ENCODE results near the gene ZFAND4.
"Not testable (repeated sequence)": the region's sequence is repeated elsewhere in the genome, so short reads cannot be mapped to it uniquely, and the experiment has no call there.

ZFAND4 gene

DNA sequence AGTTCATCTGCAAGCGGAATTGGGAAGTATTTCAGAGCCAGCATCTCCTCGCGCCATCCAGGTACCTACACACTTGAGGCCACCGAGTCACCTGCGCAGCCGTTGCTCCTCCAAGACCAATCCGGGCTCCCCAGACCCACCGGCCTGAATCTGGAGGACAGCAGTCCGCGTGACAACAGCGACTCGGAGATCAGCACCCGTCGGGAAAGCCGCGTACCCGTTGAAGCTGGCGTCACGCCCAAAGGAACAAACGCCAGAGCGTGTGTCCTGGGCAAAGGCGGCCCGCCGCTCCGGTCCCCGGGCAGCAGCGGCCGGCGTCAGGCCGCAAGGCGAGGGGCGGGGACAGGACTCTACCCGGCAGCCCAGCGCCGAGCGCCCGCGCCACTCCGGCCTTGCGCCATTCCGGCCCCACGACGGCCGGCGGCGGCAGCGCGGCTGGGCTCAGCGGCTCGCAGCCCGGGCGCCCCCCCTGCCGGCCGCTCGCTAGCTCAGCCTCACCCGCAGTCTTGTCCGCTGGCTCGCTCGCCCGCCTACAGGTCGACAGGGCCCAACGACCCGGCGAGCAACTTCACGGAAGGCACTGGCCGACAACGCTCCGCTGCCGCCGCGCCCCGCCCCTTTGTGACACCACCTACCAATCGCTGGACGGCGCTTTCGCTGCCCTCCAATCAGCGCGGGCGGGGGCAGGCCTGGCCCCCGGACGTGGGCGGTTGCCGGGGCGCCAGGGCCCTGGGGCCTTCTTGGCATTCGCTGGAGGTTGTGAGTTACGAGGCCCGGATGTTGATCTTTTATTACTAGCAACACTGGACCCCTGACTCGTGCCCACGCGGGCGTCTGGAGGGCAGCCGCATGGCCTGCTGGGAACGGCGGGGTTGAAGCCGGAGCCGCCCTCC lies at the start of gene ZFAND4:
Gene ZFAND4 (minus strand): TSS at position 592 of the 893 bp plus-strand sequence. CDS start 9,047 bp downstream, outside the sequence.
- peak; percentile 90 to 91 for DNase-seq (ENCODE audit: low read depth in 1 of 2, low spot score in 1 of 2)

DNA sequence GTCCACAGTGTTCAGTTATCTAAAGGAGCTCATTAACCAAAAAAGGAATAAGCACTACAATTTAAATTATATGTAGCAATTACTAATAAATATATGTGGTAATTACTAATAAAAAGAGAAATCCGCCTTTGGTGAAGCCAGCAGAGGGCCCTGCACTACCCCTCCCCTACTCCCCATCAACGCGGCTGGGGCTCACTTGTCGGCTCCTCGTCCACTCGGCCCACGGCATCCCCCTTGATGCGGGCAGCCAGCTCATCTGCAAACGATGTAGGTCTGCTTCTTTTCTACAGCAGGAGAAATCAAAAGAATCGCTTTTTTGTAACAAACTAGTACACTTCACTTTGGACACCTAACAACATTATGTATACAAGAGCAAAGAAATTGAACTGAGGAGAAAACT lies 48.9 kb upstream of the ZFAND4 start:
- DNase-seq (ENCODE audit: low read depth in 1 of 2, low spot score in 1 of 2), result not testable (repeated sequence)

DNA sequence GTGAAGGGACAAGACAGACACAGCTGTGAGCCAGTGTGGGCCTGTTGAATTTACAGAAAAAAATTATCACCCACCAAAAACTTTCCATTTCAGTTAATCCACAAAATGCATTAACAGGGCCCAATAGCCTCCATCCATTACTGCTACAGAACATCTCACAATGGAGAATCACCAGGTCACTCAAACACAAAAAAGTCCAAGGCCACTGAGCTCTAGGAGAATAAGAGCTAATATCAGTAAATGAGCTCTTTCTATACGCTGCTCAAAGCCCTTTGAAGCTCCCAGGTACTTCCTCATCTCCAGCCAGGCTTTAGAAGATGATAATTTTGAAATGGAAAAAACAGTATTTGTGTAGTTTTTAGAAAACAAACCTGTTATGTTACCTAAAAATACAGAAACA lies 45.1 kb upstream of the ZFAND4 start:
- not testable (repeated sequence) for DNase-seq (ENCODE audit: low read depth in 1 of 2, low spot score in 1 of 2)

DNA sequence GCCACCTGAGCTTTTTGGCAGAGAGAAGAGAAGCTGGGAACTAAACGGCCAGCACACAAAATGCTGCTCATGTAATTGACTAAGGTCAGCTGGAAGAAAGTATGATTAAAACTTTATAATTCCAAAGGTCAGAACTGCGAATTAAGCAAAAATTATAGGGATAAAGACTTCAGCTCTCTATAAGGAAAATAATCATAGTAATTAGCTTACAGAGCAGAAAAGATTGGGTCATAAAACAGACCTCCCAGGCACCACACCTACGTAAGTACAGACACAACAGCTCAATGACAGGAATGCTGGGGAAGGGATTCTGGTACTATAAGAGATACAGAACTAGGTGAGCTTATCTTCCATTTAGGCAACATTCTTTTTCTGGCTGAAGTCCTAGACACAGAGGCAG lies 44.5 kb upstream of the ZFAND4 start:
- DNase-seq (ENCODE audit: low read depth in 1 of 2, low spot score in 1 of 2), result not testable (repeated sequence)

DNA sequence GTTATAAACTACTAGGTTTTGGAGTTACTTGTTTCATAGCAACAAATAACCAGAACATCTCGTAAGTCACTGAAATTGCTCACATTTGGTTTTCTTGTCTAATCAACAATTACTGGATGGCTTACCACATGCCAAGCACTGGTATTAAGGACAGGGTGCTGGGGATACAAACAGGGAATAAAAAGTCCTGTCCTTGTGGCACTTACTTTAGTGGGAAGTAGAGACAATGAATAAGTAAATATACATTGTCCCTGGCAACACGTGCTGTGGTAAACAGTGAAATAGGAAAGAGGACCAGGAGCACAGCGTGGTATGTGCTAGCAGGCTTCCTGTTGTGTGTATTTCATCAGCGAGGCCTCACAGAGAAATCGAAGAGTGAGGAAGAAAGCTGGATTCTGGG lies 38.7 kb upstream of the ZFAND4 start:
- DNase-seq (ENCODE audit: low read depth in 1 of 2, low spot score in 1 of 2), result not testable (repeated sequence)

DNA sequence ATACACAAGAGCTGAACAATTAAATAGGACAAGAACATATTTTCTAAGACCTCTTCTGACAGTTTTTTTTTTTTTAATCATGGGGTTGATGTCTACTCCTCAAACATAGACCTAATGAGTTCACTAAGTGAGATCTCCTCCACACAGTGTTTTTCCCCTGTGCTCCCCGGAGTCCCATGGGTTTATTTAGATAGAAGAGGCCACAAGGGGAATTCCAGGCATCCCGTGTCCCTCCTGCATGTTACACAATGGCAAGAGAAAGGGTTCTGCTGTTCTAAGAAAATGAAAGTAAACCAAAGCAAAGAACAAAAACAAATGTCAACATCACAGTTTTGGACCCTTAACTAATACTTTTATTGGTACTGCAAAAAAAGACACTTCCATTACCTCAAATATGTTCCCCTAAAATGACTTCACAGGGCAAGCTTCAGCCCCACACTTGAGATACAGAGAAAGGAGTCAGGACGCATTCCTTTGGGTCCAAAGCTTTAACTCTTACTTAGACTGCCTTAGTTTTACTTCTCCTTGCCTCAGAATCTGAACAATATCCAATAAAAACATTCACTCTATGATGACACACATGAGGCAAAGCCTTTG lies 37.7 kb upstream of the ZFAND4 start:
- DNase-seq (ENCODE audit: low read depth in 1 of 2, low spot score in 1 of 2), result not testable (repeated sequence)

DNA sequence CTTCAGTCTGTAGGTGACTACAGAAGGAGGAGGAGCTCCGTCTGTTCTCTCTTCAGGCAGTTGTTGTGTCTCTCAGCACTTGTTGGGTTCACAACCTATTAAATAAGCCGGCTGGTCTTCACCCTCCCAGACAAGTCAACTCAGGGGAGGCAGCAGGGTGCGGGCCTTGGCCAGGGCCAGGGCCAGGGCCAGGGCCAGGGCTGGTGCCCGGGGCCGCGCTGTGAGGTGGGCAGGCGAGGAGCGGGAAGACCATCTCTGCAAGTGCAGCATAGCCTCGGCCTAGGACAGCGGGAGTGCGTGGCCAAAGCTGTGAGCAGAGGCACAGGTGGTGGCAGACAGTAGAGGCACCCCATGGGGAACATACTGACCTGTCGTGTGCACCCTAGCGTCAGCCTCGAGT lies 5.9 kb upstream of the ZFAND4 start:
- DNase-seq (ENCODE audit: low read depth in 1 of 2, low spot score in 1 of 2), result not testable (repeated sequence)

DNA sequence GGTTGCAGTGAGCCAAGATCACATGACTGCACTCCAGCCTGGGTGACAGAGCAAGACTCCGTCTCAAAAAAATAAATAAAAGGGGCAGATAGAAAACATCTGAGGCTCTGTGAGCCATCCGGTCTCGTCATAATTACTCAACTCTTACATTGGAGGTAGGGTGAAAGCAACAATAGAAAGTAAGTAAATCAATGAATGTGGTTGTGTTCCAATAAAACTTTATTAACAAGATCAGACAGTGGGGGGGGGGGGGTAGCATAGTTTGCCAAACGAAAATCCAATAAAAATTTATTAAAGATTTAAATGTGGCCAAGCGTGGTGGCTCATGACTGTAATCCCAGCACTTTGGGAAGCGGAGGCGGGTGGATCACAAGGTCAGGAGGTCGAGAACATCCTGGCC lies 2.8 kb upstream of the ZFAND4 start:
- no peak for DNase-seq (ENCODE audit: low read depth in 1 of 2, low spot score in 1 of 2)

DNA sequence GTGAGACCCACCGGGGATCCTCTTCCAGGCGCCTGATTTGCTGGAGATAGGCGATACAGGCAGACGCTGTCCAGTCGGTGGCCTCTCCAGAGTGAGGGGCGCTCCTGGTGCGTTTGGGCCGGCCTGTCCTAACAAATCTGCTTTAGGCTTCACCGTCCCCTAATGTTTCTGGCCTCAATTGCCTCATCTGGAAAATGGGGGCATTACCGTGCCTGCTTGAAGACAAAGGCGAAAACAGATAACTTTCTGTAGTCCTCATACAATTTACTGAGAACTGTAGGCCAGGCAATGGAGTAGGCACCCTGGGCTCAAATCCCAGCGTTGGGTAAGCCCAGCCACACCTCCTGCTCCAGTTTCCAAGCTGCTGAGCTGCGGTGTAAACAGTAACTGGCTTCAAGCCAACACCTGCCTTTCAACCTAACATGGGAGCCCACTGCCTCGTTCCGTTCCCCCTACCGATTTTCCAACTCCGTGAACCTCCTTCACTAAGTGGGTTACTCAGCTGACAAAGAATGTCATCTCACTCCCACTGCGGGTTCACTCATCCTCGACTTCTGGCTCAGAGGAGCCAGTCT lies 589 bp upstream of the ZFAND4 start:
- no peak for DNase-seq (ENCODE audit: low read depth in 1 of 2, low spot score in 1 of 2)

DNA sequence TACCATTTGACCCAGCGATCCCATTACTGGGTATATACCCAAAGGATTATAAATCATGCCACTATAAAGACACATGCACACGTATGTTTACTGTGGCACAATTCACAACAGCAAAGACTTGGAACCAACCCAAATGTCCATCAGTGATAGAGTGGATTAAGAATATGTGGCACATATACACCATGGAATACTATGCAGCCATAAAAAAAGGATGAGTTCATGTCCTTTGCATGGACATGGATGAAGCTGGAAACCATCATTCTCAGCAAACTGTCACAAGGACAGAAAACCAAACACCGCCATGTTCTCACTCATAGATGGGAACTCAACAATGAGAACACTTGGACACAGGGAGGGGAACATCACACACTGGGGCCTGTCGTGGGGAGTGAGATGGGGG lies 1.3 kb downstream of the ZFAND4 start:
- not testable (repeated sequence) for DNase-seq (ENCODE audit: low read depth in 1 of 2, low spot score in 1 of 2)

DNA sequence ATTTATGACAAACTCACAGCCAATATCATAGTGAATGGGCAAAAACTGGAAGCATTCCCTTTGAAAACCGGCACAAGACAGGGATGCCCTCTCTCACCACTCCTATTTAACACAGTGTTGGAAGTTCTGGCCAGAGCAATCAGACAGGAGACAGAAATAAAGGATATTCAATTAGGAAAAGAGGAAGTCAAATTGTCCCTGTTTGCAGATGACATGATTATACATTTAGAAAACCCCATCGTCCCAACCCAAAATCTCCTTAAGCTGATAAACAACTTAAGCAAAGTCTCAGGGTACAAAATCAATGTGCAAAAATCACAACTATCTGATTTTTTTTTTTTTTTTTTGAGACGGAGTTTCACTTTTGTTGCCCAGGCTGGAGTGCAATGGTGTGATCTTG lies 2.7 kb downstream of the ZFAND4 start:
- DNase-seq (ENCODE audit: low read depth in 1 of 2, low spot score in 1 of 2), result not testable (repeated sequence)

DNA sequence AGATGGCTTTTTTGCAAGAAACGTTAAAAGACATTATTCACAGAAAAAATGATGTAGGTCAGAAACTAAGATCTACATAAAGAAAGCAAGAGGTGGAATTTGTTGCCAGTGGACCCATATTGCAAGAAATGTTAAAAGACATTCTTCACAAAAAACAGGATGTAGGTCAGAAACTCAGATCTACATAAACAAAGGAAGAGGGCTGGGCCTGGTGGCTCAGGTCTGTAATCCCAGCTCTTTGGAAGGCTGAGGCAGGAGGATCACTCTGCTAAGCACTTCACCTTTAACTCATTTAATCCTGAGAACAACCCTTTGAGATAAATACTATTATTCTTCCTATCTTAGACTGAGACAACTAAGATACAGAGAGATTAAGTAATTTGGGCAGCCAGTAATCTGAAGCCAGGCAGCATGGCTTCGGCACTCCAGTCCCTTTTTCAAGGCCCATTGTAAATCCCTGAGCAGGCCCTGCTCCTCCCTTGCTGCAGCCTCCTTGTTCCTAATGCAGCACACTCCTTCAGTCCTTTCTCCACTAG lies 11.6 kb downstream of the ZFAND4 start:
- no peak for DNase-seq (ENCODE audit: low read depth in 1 of 2, low spot score in 1 of 2)

DNA sequence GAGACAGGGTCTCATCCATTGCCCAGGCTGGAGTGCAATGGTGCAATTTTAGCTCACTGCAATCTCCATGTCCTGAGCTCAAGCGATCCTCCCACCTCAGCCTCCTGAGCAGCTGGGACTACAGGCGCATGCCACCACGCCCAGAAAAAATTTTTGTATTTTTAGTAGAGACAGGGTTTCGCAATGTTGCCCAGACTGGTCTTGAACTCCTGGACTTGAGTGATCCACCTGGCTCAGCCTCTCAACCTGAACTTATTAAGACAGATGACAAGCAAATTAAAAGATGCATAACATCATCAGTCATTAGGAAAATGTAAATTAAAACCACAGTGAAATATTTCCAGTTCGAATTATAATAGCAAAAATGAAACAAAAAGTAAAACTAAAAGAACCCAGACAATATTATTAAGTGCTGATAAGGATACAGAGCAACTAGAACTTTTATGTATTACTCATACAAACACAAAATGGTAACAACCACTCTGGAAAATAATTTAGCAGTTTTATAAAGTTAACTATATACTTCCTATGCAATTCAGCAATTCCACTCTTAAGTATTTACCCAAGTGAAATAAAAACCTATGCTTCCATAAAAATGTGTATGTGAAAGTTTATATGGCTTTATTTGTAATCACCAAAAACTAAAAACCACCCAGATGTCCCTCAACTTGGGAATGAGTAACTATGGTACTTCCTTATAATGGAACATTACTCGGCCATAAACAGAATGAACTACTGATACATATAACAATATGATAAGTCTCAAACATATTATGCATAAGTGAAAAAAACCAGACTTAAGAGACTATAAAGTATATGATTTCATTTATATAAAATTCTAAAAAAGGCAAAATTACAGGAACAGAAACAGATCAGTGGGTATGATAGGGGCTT lies 15.3 kb downstream of the ZFAND4 start:
- no peak for DNase-seq (ENCODE audit: low read depth in 1 of 2, low spot score in 1 of 2)

DNA sequence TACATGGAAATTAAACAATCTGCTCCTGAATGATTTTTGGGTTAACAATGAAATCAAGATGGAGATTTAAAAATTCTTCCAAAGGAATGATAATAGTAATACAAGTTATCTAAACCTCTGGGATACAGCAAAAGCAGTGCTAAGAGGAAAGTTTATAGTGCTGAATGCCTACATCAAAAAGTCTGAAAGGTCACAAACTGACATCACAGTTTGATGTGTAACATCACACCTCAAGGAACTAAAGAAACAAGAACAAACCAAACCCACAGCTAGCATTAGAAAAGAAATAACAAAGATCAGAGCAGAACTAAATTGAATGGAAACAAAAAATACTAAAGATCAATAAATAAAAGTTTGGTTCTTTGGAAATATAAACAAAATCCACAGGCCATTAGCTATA lies 17.4 kb downstream of the ZFAND4 start:
- DNase-seq (ENCODE audit: low read depth in 1 of 2, low spot score in 1 of 2), result no peak

DNA sequence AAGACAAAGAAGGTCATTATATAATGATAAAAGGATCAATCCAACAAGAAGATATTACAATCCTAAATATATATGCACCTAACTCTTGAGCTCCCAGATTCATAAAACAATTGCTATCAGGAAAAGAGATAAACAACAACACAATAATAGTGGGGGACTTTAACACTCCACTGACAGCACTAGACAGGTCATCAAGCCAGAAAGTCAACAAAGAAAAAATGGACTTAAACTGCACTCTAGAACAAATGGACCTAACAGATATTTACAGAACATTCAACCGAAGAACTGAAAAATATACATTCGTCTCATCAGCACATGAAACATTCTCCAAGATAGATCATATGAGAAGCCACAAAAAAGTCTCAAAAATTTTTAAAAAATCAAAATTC lies 17.8 kb downstream of the ZFAND4 start:
- DNase-seq (ENCODE audit: low read depth in 1 of 2, low spot score in 1 of 2), result not testable (repeated sequence)

DNA sequence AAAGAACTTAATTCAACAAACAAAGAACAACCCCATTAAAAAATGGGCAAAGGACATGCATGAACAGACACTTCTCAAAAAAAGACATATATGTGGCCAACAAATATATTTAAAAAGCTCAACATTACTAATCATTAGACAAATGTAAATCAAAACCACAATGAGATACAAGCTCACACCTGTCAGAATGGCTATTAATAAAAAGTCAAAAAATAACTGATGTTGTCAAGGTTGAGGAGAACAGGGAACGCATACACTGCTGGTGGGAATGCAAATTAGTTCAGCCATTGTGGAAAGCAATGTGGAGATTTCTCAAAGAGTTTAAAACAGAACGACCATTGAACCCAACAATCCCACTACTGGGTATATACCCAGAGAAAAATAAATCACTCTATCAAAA lies 19.1 kb downstream of the ZFAND4 start:
- DNase-seq (ENCODE audit: low read depth in 1 of 2, low spot score in 1 of 2), result no peak

DNA sequence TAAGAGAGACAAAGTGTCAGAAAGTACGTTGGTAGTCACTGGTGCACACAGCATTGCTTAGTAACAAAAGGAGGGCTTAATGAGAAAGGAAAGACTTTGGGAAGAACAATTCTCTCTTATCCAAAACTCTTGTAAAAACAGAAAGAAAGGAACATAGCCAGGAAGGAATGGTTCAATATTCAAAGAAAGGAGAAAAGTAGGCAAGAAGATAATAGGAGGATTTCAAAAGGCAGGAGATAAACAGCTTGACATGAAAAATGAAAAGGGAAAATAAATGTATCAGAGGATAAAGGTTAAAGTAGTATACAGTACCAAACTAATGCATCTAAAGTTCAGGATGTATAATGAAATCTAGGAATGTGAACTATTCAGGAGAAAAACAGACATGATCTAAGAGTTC lies 20.1 kb downstream of the ZFAND4 start:
- no peak for DNase-seq (ENCODE audit: low read depth in 1 of 2, low spot score in 1 of 2)

DNA sequence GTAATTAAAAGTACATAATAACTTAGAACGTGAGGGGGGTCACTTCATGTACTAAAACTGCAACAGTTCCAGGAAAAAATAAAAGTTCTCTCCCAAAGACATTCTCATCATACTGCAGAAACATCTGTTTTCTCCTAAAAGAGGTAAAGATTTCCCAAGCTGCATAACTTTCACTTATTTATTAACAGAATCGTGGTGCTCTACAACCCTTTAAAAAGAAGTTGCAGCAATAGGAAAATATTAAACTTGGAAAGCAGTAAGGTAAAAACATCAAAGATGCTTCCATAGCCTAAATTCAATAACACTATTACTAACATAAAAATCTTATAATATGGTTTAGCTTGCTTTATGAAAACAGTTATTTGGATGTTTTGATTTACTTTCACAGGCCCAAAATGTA lies 23.3 kb downstream of the ZFAND4 start:
- DNase-seq (ENCODE audit: low read depth in 1 of 2, low spot score in 1 of 2), result no peak

DNA sequence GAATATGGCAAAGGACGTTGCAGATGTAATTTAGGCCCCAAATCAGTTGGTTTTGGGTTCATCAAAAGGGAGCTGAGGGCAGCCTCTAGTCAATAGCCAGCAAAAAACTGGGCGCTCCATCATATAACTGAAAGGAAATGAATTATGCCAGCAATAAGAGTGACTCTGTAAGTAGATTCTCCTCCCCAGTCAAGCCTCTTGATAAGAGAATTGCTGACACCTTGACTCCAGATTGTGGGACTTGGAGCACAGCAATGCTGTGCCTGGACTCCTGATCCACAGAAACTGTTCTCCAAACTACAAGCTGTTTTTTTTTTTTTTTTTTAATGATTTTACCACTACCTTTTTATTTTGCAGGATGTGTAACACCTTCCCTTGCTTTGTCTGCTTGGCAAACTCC lies 25.5 kb downstream of the ZFAND4 start:
- DNase-seq (ENCODE audit: low read depth in 1 of 2, low spot score in 1 of 2), result no peak

DNA sequence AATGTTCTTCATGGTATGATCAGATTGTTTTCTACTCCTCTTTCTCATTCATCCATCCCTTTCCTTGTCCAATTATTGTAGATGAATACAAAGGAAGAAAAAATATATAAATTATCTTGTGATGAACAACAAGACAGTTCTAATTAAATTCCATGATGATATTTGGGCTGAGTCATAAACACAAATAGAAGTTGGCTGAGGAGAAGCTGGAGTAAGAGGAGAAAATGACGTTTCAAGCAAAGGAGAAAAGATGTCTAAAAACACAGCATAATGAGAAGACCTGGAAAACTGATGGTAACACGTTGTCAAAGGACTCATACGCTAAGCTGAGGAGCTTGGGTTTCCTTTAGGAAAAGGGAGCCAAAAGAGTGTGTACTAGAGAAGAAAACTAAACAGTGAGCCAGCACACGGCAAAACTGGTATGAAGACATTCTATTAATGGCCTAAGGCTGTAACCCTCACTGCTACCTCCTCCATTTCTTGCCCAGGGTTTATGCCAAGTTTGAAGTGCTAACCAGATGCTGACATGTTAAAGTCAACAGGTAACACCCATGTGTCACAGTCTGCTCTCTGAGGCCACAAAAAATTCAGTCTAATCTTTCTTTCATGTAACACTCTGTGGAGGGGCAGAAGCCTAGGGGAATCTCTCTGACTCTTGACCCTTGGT lies 26.1 kb downstream of the ZFAND4 start:
- DNase-seq (ENCODE audit: low read depth in 1 of 2, low spot score in 1 of 2), result no peak

Data from activated T-helper 1 cell treated with anti-CD3 and anti-CD28 coated beads, Interleukin-2, amount 50 U/mL, for 16 hours (primary cell).